GM11168 (cell line): ENCODE measurements around the gene NEDD8.

ENCODE experiments used
- in situ Hi-C: fragments of 300-500 bp; cut with MboI; formaldehyde crosslinking; loops from one replicate; pipeline ENCODE4 v1.12.0; 2022; ENCODE audit warnings: low sequenced_read_pairs; ENCODE audit not compliant: unreplicated experiment

NEDD8 gene

DNA sequence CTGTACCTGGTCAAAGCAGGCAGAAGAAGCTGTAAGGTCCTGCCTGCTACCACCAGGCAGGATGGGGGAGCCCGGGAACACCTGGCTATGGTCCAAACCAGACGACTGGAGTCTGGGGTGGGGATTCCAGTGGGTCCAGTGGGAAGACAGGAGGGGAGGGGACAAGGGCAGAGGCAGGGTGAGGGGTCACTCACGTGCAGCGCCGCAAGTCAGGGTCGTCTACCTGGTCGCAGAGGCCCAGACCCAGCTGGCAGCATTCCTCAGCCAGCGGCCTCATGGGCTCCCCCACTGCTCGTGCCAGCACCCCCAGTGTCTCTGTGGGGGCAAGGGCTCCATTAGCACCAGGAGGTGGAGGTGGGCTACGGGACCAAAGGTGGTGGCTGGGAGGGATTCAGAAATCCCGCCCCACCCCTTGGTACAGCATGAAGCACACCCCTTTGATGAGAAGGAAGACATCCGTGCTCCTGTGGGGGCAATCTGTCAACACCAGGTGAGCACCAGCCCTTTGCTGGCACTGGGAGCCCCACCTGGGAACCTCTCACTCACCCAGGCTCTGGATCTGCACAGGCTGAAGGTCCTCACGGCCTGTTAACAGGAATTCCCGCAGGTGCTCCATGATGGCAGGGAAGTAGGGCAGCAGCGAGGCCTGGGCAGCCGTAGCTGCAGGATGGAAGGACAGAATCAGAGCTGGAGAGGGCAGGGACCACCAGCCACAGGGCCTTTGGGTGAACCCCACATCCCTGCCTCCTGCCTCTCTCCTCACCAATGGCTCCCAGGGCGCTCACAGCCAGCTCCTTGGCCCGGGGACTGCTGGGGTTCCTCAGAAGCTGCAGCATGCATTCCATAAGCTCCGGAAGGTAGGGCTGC lies 47.8 kb downstream of the NEDD8 start:
- in situ Hi-C loops = no loop called here

DNA sequence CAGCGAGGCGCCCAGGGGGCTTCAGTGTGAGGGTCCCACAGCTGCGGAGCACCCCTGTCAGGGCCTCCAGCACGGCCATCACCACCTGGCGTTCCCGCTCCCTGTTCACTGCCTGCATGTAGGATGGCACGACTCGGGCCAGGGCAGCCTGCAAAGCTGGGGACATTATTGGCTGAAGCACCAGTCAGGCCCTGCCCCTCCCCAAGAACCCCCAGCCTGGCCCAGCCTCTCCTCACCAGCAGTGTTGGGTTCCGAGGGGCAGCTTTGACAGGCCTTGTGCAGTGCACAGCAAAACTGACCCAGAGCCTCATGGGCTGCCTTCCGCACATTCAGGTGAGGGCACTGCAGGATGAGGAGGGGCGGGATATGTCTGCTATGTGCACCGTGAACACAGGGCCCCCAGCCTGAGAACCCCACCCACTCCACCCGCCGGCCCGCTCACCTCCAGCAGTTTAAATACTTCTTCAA lies 49.1 kb downstream of the NEDD8 start:
- in situ Hi-C loops = no loop called here

DNA sequence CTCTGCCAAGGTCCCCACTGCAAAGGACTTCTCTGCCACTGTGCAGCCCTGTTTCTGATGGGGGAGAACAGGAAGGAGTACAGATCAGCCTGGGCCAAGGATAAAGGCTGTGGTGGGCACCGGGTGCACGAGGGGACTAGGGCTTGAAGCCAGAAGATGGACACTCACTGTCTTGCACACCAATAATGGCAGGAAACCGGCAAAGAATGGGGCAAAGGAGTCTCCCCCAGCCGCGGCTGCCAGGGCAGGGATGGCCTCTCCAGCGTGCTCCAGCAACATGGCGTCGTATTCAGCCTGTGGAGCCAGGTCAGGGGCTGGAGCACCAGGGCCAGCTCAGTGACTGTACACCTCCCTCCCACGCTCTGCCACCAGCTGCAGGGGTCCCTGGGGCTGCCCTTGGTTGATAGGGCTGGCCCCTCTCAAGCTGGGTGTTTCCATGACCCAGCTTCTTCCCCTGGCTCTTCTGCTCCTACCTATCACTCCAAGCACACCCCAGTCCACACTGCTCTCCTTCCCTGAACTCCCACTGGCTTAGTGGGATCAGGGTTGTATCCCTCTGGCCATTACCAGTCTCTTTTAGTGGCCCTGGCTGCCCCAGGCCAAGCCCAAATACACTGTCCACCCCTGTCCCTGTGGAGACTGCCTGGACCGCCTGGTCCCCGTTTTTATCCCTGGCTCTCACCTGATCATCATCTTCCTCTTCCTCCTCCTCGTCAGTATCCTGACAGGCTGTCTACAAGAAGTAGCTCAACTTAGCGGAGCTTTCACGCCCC lies 49.9 kb downstream of the NEDD8 start:
- in situ Hi-C loops = no loop called here

DNA sequence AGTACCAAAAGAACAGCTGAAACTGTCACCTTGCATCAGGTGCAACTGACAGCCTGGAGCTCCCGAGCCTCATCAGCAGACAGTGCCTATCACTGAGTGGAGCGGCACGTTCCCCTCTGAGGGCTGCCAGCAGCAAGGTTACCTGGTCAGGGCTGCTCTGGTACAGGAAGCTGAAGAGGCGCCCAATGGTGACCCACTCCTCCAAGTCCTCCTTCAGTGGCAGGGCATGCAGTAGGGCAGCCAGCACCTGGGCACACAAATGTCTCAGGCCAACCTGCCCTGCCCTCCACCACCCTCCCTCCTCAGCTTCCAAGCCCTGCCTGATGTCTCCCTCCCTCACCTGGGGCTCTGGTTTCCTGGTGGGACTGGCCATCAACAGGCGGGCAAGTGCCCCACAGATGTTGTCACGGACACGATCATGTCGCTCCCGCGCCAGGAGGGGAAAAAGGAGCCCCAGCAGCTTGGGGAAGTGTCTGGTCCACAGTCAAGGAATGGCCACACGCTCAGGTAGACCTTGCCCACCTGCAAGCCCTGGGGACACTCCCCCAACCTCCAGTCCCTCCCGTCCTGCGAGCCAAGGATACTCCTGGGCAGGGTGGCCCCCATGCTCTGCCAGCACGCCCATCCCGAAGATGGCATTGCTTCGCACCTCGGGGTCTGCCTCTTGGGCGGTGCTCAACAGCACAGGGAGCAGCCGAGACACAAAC lies 50.6 kb downstream of the NEDD8 start:
- in situ Hi-C loops = no loop called here

DNA sequence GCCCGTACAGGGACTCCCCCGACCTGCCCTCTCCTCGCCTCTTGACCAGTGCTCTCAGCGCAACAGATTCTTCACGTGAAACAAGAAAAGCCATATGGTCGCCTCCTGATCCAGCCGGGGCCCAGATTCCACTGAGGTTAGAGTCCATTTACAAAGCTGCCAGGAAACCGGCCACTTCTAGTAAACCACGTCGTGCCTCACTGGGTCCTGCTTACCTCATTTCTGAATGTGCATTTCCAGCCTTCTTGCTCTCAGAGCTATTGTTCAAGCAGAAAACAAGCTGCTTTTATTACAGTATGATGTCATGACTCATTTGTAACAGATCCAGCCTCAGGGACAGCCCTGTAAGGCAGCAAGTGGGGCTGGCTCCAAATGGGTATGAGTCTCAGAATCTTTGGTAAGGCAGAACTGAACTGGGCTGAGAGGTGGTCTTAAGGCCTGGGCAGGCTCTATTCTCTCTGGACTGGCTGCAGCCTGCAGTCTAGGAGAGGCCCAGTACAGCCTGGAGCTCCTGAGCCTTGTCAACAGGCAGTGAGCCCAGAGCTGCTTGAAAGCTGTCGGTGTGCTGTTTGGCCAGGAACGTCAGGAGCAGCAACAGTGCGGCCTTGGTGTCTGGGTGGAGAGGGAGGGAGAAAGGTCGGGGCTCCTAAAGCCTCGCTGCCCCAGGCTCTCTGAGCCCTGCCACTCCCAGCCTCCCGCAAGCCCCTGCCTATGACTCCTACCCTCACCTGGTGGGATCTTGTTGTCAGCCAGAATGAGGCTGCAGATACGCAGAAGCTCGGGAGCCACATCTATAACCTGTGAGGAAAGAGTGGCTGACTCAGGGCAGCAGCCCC lies 52.0 kb downstream of the NEDD8 start:
- in situ Hi-C loops = no loop called here

DNA sequence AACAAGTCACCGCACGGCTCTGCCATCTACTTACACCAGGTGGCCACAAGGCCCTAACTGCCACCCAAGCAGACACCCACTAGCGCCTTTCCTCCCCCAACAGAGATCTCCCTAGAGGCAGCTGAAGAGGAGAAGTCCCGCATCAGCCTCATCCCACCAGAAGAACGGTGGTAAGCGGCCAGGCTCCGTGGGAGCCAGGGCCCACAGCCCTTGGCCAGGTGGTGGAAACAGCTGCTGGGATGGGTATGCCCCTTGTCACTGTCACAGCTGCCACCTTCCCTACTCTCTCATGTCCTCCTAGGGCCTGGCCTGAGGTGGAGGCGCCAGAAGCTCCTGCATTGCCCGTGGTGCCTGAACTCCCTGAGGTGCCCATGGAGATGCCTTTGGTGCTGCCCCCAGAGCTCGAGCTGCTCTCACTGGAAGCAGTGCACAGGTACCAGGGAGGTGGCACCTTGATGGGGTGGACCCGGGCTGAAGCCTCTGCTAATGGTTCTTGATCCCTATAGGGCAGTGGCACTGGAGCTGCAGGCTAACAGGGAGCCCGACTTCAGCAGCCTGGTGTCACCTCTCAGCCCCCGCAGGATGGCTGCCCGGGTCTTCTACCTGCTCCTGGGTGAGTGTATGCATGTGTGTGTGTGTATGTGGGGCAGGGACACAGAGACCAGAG lies 52.7 kb downstream of the NEDD8 start:
- in situ Hi-C loops = no loop called here

DNA sequence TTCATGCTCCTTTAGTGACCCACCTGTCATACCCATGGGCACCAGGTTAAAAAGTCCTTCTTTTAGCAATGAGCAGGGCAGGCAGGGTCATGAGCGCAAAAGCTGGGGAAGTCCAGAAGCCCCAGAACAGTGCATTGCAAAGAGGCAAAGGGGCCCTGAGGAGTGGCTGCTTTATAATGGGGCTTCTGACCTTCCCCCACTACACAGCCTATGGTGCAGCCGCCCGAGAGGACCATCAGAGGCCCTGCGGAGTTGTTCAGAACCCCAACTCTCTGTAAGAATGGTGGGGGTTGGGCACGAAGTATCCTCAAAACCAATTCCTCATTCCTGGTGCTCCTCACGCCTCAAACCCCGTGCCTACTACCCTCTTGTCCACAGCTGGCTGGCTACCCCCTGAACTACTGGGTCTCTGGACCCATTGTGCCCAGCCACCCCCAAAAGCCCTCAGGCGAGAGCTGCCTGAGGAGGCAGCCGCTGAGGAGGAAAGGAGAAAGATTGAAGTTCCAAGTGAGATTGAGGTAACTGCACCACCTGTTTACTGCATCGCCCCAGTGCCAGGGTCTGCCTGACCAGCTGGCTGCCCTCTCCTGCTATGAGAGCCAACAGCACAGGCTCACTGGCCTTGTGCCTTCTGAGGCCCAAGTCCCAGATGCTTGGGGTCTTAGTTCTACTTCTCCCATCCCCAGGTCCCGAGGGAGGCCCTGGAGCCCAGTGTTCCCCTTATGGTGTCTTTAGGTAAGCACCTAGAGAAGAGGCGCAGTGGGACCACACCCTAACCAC lies 53.6 kb downstream of the NEDD8 start:
- in situ Hi-C loops = no loop called here

DNA sequence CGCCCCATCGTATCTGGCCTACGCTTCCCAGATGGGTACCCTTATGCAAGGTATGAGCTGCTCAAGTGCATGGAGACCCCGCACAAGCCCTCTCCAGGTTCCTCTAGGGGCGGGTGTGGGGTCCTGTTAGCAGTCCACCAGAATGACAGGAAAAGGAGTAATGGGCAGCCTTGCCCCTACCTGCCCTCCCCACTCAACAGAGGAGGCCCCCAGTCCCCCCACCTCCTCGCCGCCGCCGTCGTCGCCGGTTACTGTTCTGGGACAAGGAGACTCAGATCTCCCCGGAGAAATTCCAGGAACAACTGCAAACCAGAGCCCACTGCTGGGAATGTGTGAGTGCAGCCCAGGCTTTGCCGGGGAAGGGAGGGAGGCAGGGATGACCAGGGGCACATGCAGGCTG lies 54.3 kb downstream of the NEDD8 start:
- in situ Hi-C loops = no loop called here

DNA sequence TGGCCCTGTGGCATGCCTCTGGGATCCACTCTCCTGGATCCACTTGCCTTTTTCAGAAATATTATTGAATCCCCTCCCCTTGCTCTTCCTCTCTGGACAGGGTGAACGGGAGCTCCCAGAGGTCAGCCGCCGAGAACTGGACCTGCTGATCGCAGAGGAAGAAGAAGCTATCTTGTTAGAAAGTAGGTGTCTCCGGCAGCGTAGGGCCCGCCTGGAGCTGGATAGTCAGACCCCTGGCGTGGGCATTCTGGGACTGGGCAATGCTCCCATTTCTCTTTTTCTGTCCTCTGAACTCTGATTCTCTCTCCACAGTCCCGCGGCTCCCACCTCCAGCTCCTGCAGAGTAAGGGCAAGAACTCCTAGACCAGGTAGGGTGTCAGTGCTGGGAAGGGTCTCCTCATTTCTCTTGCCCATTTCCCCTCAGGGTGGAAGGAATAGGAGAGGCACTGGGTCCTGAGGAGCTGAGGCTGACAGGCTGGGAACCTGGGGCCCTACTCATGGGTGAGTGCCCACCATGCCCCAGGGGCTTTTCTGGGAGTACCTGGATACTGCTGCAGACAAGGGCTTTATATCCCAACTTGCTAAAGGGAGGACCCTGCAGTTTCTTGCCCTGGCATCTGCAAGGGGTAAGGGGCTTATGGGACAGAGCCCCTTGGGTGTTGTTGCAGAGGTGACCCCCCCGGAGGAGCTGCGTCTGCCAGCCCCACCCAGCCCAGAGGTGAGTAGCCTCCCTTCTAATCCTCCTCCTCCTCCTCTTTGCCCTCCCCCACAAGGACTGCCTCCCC lies 54.9 kb downstream of the NEDD8 start:
- in situ Hi-C loops = no loop called here

DNA sequence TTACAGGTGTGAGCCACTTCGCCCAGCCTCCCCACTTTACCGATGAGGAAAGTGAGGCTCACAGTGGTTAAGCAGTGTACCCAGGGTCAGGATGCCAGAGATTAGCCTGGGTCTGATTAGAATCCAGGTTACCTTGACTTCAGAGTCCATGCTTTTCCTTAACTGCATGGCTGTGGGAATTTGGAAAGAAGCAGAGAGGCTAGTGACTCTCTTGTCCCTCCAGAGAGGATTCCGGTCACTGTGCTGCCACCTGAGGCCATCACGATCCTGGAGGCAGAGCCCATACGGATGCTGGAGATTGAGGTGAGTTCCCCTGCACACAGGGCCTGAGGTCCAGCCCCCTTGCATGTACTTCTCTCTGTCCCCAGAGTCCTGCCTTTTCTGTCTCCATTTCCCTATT lies 55.6 kb downstream of the NEDD8 start:
- in situ Hi-C loops = no loop called here

DNA sequence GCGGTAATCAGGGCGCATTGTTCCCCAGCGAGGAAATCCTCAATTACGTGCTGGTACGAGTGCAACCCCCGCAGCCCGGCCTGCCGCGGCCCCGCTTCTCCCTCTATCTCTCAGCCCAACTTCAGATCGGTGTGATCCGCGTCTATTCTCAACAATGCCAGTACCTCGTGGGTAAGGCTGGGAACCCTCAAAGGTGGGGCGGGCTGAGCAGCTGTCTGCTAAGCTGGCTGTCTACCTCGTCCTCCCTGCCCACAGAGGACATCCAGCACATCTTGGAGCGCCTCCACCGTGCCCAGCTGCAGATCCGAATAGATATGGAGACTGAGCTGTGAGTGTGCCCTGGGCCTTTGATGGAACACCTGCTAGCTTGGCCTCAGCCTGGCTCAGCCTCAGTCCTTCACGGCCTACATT lies 59.3 kb downstream of the NEDD8 start:
- in situ Hi-C loops = no loop called here

DNA sequence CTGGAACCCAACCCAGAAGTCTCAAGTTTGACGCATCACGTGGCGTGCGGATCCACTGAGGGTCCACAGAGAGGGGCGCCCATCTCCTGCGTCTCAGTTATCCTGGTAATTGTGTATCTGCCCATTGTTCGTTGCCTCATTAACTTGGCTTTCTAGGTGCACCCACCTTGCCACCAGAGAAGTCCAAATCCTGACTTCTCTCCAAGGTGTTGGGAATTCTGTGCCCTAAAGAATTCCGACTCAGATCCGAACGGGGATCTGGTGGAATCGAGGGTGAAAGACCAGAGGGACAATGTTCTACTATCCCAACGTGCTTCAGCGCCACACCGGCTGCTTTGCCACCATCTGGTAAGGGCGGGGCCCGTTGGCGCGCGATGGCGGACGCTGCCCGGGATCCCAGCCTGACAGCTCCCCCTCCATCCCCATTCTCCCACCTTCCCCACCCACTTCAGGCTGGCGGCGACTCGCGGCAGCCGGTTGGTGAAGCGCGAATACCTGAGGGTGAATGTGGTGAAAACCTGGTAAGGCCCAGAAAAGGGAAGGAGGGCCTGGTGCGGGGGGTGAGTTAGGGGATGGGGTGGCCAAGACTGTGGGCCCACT lies 59.8 kb downstream of the NEDD8 start:
- in situ Hi-C loops = no loop called here

DNA sequence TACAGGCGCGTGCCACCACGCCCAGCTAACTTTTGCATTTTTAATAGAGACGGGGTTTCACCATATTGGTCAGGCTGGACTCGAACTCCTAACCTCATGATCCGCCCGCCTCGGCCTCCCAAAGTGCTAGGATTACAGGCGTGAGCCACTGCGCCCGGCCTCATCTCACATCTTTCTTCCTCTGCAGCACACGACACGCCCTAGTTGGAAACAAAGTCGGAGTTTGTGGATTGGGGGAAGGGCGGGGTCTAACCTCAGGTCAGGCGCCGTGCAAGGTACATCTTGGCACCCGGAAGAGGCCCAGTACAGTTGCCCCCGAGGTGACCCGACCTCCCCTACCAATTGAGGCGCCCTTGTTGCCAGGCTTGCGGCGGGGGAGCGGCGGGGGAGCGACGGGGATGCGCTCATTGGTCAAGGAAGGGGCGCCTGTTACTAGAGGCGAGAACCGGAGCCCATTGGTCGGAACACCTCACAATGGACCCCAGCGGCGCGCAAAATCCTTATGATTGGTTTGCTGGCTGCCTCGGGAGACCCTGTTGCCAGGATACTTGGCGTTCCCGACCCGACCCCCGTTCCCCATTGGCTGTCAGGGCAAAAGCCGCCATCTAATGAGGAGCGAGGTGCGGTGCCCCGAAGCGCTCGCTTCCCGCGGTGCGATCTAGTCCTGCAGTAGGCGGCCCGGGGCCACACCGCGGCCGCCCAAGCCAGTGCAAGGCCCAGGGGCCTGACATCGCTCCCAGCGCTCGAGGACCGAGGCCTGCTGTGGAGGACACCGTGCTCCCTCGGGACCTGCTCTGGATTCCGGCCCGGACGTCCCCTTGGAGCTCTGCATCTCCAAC lies 60.5 kb downstream of the NEDD8 start, which contains the start of gene REC8:
REC8 (plus strand) TSS at position 659 of the 839 bp plus-strand sequence. CDS start 473 bp downstream, outside the sequence.
- in situ Hi-C loops = no loop called here

DNA sequence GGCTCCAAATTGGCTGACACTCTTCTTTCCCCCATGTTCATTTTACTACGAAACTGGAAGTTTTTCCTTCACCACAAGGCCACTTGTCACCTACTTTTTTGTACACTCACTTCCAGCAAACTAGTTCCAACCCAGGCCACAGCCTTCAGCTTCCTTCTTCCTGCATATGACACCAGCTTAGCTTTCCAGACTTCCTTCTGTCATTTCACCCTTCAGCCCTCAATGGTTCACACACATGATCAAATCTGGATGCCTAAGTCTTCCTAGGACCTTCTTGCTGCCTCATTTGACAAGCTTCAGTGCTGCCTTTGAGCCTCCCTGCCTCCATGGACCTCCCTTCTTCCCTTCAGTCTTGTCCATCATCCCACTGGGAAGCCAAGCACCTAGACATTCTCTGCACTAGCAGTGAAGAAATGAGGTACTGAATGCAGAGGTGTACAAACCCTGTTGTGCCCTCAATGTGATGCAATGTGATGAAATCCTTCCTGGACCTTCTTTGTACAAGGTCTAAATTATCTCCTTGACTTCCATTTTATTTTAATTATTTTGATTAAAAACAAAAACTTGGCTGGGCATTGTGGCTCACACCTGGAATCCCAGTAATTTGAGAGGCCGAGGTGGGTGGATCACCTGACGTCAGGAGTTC lies 64.6 kb downstream of the NEDD8 start:
- in situ Hi-C loops = no loop called here
